GM12801 (cell line): ENCODE measurements around the gene ANGEL1.

ENCODE experiments used
- CTCF ChIP-seq: IDR thresholded peaks from one replicate; pipeline ENCODE4 v1.5.1; 2011; ENCODE audit warnings: control low read depth; ENCODE audit not compliant: insufficient read length; ENCODE audit errors: extremely low read depth

Gene ANGEL1

GRCh38 chr14:76844223-76844622 lies 31.5 kb upstream of the ANGEL1 start:
- no peak for TF ChIP-seq CTCF

- no peak for TF ChIP-seq CTCF
These were observed 29.7 kb upstream of the ANGEL1 start for GRCh38 chr14:76842414-76842813.

- no peak for TF ChIP-seq CTCF
These were observed 24.8 kb upstream of the ANGEL1 start for GRCh38 chr14:76837524-76837923.

GRCh38 chr14:76836029-76836630 lies 23.4 kb upstream of the ANGEL1 start:
- TF ChIP-seq CTCF, result no peak

GRCh38 chr14:76834241-76834661 lies 21.6 kb upstream of the ANGEL1 start:
- TF ChIP-seq CTCF, result no peak

- TF ChIP-seq CTCF, result no peak
These were observed 20.3 kb upstream of the ANGEL1 start for GRCh38 chr14:76833011-76833410.

GRCh38 chr14:76832503-76832988 lies 19.9 kb upstream of the ANGEL1 start:
- no peak for TF ChIP-seq CTCF
